ENCODE data around the gene ATOSA.
A peak's percentile ranks its signal among the peaks of the same experiment; 100 is the strongest.

Gene ATOSA

GRCh38 chr15:52673734-52674133 lies 5.5 kb downstream of the ATOSA start:
- TF ChIP-seq, protein P1, sequence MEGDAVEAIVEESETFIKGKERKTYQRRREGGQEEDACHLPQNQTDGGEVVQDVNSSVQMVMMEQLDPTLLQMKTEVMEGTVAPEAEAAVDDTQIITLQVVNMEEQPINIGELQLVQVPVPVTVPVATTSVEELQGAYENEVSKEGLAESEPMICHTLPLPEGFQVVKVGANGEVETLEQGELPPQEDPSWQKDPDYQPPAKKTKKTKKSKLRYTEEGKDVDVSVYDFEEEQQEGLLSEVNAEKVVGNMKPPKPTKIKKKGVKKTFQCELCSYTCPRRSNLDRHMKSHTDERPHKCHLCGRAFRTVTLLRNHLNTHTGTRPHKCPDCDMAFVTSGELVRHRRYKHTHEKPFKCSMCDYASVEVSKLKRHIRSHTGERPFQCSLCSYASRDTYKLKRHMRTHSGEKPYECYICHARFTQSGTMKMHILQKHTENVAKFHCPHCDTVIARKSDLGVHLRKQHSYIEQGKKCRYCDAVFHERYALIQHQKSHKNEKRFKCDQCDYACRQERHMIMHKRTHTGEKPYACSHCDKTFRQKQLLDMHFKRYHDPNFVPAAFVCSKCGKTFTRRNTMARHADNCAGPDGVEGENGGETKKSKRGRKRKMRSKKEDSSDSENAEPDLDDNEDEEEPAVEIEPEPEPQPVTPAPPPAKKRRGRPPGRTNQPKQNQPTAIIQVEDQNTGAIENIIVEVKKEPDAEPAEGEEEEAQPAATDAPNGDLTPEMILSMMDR (IDR thresholded peaks at IDR 0.05; ENCODE audit: insufficient read depth, low read length) = no peak
- peak; percentile 84 for TF ChIP-seq SPI1 (IDR thresholded peaks at IDR 0.05; ENCODE audit: borderline replicate concordance, low read depth)
- H3K27ac ChIP-seq (replicated peaks) = no peak overlapping the region
- DNase-seq (ENCODE audit: low read depth in 1 of 2, low spot score in 1 of 2) = no peak
- H3K27me3 ChIP-seq (ENCODE audit: insufficient read depth, poor library complexity, severe bottlenecking) = no peaks in the 10 kb centered on the region
- H3K4me3 ChIP-seq (replicated peaks; ENCODE audit: insufficient read depth, low read length) = no peak overlapping the region

- Histone ChIP-seq H3K27me3 (ENCODE audit: insufficient read depth, poor library complexity, severe bottlenecking) (no peaks in the 10 kb centered on the region), H3K4me3 (replicated peaks; ENCODE audit: insufficient read depth, low read length) (no peak overlapping the region), H3K27ac (replicated peaks) (no peak overlapping the region)
- TF ChIP-seq, protein P2, sequence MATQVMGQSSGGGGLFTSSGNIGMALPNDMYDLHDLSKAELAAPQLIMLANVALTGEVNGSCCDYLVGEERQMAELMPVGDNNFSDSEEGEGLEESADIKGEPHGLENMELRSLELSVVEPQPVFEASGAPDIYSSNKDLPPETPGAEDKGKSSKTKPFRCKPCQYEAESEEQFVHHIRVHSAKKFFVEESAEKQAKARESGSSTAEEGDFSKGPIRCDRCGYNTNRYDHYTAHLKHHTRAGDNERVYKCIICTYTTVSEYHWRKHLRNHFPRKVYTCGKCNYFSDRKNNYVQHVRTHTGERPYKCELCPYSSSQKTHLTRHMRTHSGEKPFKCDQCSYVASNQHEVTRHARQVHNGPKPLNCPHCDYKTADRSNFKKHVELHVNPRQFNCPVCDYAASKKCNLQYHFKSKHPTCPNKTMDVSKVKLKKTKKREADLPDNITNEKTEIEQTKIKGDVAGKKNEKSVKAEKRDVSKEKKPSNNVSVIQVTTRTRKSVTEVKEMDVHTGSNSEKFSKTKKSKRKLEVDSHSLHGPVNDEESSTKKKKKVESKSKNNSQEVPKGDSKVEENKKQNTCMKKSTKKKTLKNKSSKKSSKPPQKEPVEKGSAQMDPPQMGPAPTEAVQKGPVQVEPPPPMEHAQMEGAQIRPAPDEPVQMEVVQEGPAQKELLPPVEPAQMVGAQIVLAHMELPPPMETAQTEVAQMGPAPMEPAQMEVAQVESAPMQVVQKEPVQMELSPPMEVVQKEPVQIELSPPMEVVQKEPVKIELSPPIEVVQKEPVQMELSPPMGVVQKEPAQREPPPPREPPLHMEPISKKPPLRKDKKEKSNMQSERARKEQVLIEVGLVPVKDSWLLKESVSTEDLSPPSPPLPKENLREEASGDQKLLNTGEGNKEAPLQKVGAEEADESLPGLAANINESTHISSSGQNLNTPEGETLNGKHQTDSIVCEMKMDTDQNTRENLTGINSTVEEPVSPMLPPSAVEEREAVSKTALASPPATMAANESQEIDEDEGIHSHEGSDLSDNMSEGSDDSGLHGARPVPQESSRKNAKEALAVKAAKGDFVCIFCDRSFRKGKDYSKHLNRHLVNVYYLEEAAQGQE (IDR thresholded peaks at IDR 0.05; ENCODE audit: insufficient replicate concordance, low read depth) = no peak
- TF ChIP-seq SPI1 (IDR thresholded peaks at IDR 0.05; ENCODE audit: borderline replicate concordance, low read depth) = no peak
- no peak for TF ChIP-seq GABPA (IDR thresholded peaks at IDR 0.05; ENCODE audit: low read depth)
- no peak for TF ChIP-seq POLR2AphosphoS5 (IDR thresholded peaks at IDR 0.05; ENCODE audit: low read depth)
- TF ChIP-seq, protein P1 (IDR thresholded peaks at IDR 0.05; ENCODE audit: insufficient read depth, low read length) = no peak
- no peak for DNase-seq (ENCODE audit: low read depth in 1 of 2, low spot score in 1 of 2)
Measured at GRCh38 chr15:52673312-52673711, 5.9 kb downstream of the ATOSA start.

DNA sequence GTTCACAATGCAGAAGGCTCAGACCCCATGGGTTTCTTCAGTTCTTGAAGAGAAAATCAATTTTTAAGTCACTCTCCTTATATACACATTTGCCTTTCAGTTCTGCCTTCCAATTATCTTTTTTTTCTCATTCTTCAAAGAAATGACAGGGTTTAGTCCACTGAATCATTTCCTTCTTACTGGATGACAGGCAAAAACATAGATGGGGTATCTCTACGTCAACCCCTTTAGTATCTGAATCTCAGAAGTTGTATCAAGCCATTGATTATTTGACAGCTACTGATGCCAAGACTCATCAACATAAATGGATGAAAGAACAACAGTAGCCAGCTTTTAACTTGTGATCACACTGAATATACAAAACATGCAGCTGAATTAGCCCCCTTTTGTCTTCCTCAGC lies 6.5 kb downstream of the ATOSA start:
- DNase-seq (ENCODE audit: low read depth in 1 of 2, low spot score in 1 of 2) = no peak
- Histone ChIP-seq H3K27me3 (ENCODE audit: insufficient read depth, poor library complexity, severe bottlenecking) (no peaks in the 10 kb centered on the region), H3K4me3 (replicated peaks; ENCODE audit: insufficient read depth, low read length) (no peak overlapping the region), H3K27ac (replicated peaks) (no peak overlapping the region)
- TF ChIP-seq, protein P1 (IDR thresholded peaks at IDR 0.05; ENCODE audit: insufficient read depth, low read length) = no peak
- TF ChIP-seq, protein P2 (IDR thresholded peaks at IDR 0.05; ENCODE audit: insufficient replicate concordance, low read depth) = no peak

DNA sequence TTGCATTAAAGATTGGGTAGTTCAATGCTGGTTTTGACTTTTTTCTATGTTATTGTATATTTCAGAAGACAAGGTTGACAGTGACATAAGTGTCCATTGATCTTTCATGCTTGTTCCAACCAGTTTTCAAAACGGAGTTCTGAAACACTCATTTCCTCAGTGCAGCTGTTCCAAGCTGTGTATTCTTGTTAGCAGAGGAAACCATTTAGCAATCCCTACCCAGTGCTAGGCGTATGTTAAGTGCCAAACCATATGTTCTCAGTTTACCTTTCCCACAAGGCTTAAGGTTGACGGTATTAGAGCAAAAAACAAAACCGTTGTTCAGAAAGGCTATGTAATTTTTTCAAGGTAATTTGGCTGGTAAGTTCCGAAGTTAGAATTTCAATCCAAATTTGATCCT lies 9.1 kb downstream of the ATOSA start:
- no peak for DNase-seq (ENCODE audit: low read depth in 1 of 2, low spot score in 1 of 2)
- TF ChIP-seq, protein P2 (IDR thresholded peaks at IDR 0.05; ENCODE audit: insufficient replicate concordance, low read depth) = no peak
- TF ChIP-seq SPI1 (IDR thresholded peaks at IDR 0.05; ENCODE audit: borderline replicate concordance, low read depth) = no peak
- TF ChIP-seq, protein P1 (IDR thresholded peaks at IDR 0.05; ENCODE audit: insufficient read depth, low read length) = no peak
- TF ChIP-seq POLR2AphosphoS5 (IDR thresholded peaks at IDR 0.05; ENCODE audit: low read depth) = no peak
- TF ChIP-seq GABPA (IDR thresholded peaks at IDR 0.05; ENCODE audit: low read depth) = no peak
- H3K27me3 ChIP-seq (ENCODE audit: insufficient read depth, poor library complexity, severe bottlenecking) = no peaks in the 10 kb centered on the region
- no peak overlapping the region for H3K4me3 ChIP-seq (replicated peaks; ENCODE audit: insufficient read depth, low read length)
- no peak overlapping the region for H3K27ac ChIP-seq (replicated peaks)
